Fibroblast of skin of left quadriceps (primary cell): ENCODE measurements around the gene ARHGEF16.

Experiments used
- DNase-seq, 2 experiments: peaks; one replicate each; pipeline ENCODE4 v3.0.0-alpha.2; 2013; ENCODE audit warnings: low read depth in 2 of 2

ARHGEF16 gene

GRCh38 chr1:3481836-3482375 lies 27.4 kb downstream of the ARHGEF16 start:
- no peak for DNase-seq

DNA sequence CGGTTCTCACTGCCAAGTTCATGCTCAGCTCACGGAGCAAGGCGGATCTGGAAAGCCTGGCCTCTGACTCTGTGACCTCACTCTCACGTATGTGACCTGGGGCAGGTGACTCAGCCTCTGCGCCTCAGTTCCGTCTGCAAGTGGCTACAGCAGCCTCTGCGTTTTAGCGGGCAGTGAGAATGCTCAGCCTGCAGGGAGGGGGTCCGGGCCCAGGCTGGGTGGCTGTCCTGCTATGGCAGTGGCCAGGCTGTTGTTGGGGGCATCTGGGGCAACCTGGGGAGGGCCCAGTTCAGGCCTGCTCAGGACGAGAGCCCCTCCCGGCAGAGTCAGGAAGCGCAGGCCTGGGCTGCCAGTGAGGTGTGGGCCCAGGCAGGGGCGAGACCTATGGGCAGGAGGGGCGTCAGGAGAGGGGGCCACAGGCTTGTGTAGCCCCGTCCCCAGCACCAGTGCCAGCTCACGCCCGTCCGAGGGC lies 27.9 kb downstream of the ARHGEF16 start:
- DNase-seq = no peak

- no peak for DNase-seq
Measured at GRCh38 chr1:3483380-3483779, 28.9 kb downstream of the ARHGEF16 start.

DNA sequence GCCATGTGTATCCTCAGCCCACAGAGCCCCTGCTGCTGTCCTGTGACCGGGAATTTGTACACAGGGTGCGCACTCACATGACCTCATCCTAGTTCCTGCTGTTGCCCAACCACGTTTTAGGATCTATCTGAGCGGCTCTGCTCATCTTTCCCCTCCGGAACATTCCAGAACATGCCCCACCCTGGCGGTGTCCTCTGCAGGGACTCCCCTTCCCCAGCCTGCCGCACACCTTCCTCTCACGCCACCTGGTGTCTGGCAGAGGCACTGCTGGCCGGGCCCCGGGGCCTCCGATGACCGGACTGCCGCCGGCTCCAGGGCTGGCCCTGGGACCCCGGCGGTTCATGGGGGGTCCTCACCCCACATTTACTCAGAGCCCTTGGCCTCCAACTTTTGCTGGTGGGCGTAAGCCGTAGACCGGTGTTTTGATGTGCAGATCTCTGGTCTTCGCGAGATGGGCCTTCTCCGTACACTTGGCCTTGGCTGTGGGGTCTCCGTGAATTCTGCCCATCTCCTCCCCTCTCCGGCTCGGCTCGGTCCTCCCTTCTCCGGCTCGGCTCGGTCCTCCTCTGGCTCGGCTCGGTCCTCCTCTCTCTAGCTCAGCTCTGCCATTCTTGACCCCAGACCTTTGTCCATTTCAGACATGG lies 29.5 kb downstream of the ARHGEF16 start:
- DNase-seq = peak in 1 of 2 experiments; percentile 2

DNA sequence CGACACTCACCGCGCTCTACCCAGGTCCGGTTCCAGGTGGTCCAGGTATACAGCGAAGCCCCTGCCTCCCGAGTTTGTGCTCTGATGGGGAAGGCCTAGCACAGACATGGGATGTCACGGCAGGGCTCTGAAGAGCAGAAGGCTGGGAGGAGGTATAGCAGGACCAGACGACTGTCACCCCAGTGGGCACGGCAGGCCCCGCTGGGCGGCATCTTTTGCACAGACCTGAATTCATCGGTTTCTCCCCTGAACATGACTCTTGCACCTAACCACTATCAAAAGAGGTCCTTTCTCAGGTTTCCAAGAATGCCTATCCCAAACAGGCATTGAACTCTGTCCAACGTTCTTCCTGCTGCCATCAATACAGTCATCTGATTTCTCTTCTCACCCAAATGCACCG lies 30.6 kb downstream of the ARHGEF16 start:
- DNase-seq = no peak

DNA sequence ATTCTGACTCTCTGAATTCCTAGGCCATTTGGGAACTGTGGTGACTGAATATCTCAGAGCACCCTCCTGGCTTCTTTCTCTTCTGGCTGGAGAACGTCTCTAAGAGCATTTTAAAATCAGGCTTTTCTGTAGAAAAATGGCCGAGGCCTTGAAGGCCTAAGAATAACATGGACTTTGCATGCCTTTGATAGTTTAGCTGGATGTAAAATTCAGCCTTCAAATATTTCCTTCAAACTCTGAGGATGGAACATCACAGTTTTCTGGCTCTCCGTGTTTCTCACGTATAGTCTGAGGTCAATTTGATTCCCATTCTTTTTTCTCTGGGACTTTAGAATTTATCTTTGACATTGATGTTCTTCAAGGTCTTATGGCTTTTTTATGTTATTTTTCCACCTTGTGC lies 34.0 kb downstream of the ARHGEF16 start:
- no peak for DNase-seq

DNA sequence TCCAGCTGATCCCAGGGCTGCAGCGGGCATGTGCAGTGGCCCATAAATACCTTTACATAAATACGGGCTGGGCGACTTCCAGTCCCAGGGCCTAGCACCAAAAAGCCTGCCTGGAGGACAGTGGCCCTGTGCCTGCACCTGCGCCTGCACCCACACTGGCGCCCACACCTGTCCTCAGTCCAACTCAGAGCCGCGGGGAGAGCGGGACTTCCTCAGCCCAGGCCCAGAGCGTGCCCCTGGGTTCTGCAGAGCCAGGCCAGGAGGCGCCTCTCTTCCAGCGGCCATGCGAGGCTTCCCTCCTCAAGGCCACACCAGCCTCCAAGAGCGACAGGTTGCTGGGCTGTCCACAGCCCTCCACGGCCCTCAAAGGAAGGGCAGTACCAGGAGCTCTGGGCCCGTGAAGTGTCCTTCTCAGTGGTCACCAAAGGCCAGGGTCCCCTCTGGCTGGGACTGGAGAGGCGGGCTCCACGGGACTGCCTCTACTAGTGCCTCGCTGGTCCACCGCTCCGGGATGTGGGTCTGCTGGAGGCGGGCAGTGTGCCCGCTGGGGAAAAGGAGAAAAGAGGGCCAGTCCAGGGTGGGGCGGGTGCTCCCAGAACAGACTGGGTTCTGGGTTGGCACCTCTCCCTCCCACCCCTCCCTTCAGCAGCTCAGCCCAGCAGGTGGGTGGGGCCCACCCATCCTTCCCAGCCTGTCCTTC lies 35.7 kb downstream of the ARHGEF16 start:
- DNase-seq = no peak

DNA sequence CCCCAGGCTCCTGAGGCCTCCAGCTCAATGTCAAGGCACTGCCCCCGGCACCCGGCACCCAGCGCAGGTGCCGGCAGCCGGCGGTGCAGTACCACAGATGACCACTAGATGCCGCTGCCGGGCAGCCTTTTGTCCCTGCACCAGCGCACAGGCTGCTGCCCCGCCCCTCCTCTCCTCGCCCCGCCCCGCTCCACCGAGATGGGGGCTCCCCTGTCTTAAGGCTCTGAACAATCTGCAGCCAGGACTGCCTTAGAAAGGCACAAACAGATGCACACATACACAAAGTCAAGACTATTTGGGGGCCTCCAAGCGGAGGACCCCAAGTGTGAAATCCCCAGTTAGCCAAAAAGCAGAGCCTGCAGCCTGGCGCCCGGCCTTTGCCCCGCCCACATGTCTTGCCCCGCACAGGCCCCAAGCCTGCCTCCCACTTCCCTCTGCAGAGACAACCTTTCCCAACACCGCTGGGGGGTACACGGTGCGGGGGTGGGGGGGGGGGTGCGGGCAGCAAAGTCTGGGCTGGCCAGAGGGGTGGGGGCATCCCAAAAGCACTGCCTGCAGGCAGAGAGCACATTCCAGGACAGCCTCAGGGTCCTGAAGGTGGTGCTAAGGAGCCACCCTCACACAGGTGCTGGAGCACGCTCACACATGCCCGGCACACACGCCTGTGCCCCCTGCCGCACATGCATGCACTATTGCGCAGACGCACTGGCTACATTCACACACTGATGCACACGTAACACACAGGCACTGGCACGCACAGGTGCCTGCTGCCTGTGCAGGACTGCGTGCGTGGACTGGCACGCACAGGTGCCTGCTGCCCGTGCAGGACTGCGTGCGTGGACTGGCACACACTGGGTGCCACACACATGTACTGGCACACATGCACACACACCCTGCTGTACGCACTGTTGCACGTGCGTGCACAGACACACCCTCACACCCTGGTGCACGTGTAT lies 37.1 kb downstream of the ARHGEF16 start:
- DNase-seq = peak; percentile 2 to 12

- DNase-seq = no peak
Measured at GRCh38 chr1:3492545-3493246, 38.2 kb downstream of the ARHGEF16 start.

DNA sequence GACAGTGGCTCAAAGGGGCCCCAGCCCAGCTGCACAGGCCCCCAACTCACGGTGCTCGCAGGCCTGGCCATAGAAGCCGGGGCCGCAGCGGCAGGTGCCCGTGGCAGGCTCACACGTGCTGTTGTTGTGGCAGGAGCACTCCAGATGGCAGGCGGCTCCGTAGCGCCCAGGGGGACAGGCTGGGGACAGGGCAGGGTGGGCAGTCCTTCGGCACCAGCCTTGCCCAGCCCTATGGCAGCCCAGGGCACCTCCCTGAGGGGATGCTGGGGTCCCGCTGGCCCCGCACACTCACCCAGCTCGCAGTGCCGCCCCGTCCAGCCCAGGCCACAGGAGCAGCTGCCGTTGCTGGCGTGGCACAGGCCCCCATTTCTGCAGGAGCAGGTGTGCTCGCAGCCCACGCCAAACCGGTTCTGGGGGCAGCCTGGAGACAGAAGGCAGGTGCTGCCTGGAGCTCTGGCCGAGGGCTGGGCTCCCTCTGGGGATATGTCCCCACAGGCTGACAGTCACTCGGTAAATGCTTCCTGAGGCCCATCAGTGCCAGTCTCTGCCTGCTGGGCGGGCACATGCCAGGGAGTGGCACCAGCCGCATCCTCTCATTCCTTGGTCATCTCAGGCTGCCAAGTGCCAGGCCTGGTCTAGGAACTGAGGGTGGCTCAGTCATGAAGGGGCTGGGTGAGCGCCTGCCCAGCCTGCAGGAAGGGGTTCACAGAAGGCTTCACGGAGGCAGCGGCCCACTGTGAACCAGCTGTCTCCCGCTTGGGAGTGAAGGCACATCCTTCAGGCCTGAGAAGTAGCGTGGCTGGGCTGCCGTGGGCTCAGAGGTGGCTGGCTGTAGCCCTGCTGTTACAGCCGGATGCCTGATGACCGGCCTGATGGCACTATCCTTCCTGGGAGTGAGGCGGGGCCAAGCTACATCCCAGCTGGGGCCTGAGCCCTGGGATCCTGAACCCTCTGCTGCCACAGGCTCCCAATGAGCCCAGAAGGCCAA lies 40.1 kb downstream of the ARHGEF16 start:
- DNase-seq = no peak

- no peak for DNase-seq
Measured at GRCh38 chr1:3495776-3496745, 41.6 kb downstream of the ARHGEF16 start.

GRCh38 chr1:3496916-3497315 lies 42.5 kb downstream of the ARHGEF16 start:
- no peak for DNase-seq

DNA sequence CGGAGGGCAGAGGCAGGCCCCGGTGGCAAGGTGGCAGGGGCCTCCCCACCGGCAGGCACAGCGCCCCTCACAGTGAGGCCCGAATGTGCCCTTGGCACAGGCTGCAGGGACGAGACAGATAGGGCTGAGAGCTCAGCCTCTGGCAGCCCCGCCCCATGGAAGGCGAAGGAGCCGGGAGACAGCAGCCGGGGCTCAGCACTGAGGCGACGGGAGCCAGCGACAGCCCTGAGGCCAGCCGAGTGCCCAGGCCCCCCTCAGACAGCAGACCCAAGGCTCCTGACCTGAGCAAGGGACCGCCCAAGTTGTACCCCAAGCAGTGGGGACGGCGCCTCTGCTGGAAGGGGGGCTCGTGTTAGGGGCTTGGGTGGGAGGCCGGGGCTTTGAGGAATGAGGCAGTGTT lies 43.1 kb downstream of the ARHGEF16 start:
- no peak for DNase-seq

DNA sequence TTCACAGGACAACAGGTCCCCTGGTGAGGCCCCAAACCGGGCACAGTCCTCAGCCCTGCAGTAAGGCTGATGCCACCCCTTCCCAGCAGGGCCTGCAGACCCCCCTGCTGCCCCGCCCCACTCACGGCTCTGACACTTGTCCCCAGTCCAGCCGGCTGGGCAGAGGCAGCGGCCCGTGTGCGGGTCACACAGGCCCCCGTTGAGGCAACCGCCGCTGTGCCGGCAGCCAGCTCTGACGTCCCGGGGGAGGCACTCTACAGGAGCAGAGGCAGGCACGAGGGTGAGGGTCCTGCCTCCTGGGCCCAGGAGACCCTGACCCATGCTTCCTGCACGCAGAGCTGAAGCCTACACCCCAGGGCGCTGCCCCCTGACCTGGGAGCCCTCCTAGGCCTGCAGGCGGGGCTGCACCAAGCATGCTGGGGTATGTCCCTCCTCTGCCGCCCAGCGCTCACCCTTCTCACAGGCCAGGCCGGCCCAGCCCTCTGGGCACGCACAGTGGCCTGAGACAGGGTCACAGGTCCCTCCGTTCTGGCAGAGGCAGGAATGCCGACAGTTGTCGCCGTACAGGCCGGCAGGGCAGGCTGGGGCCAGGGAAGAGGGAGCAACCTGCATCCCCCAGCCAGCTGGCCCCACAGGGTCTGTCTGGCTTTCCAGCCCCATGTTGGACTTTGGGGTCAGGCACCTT lies 43.9 kb downstream of the ARHGEF16 start:
- no peak for DNase-seq

GRCh38 chr1:3498986-3499385 lies 44.5 kb downstream of the ARHGEF16 start:
- no peak for DNase-seq

DNA sequence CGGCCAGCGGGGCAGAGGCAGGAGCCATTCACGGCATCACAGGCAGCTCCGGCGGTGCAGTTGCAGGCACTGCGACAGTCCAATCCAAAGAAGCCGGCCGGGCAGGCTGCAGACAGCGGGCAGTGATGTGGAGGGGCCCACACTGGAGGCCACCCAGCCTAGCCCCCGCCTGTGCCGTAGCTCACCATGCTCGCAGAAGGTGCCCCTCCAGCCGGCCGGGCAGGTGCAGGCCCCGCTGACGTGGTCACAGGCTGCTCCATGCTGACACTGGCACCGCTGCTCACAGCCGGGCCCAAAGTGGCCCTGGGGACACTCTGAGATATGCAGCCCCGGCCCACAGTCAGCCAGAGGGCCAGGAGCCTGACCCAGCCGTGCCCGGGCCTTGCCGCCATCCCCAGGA lies 45.1 kb downstream of the ARHGEF16 start:
- DNase-seq = no peak

GRCh38 chr1:3500265-3500835 lies 45.9 kb downstream of the ARHGEF16 start:
- no peak for DNase-seq

DNA sequence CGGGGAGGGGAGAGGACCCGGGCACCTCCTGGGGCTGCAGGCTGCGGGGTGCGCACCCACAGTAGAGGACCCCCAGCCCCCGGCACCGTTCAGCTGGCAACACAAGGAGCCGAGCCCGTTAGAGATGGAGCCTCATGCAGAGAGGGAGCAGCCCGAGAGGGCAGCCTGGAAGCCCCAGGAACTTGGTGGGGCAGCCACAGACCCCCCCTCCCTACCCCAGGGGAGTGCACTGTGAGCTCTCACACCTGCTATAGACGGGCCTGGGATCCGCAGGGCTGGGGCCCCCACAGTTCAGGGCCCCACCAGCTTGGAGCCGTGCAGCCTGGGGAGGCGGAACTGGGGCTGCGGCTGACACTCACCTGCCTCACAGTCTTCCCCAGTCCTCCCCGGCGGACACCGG lies 47.0 kb downstream of the ARHGEF16 start:
- no peak for DNase-seq
